VCaP (cell line): Measurements from ENCODE around the gene SCMH1.

Experiments
- H3K27ac ChIP-seq: fragments of 450-650 bp; 2 replicates; pipeline ENCODE4 v1.5.1; 2017
- CTCF ChIP-seq: fragments of 450-650 bp; conservative IDR thresholded peaks from 2 replicates; pipeline ENCODE4 v1.5.1; 2017; ENCODE audit warnings: mild to moderate bottlenecking, moderate library complexity

SCMH1 gene

GRCh38 chr1:41226815-41227434 lies 15.2 kb downstream of the SCMH1 start:
- TF ChIP-seq CTCF, result no peak
- no peak overlapping the region for H3K27ac ChIP-seq

- TF ChIP-seq CTCF, result no peak
- no peak overlapping the region for H3K27ac ChIP-seq
Observed at GRCh38 chr1:41225495-41225894, 16.6 kb downstream of the SCMH1 start.

GRCh38 chr1:41222496-41222895 lies 19.6 kb downstream of the SCMH1 start:
- TF ChIP-seq CTCF, result no peak
- H3K27ac ChIP-seq, result peak overlapping the region; percentile 30

- H3K27ac ChIP-seq, result peak overlapping the region; percentile 30
- no peak for TF ChIP-seq CTCF
Observed at GRCh38 chr1:41221995-41222394, 20.1 kb downstream of the SCMH1 start.

- TF ChIP-seq CTCF, result no peak
- no peak overlapping the region; the same call in 1 of the 2 replicates for H3K27ac ChIP-seq
Observed at GRCh38 chr1:41218152-41218551, 24.0 kb downstream of the SCMH1 start.

GRCh38 chr1:41217441-41217840 lies 24.7 kb downstream of the SCMH1 start:
- H3K27ac ChIP-seq, result peak overlapping the region; percentile 77
- TF ChIP-seq CTCF, result no peak

GRCh38 chr1:41215623-41216022 lies 26.5 kb downstream of the SCMH1 start:
- peak overlapping the region; percentile 77 for H3K27ac ChIP-seq
- no peak for TF ChIP-seq CTCF
